ENCODE measurements around the gene TTC39C. TPM values are rescaled to one million over a fixed set of nuclear protein-coding genes. Genes with fewer than 3 reads are reported as not detected.

TTC39C gene
- total RNA-seq, 1 experiment from 2014 or later = 14.8 TPM

DNA sequence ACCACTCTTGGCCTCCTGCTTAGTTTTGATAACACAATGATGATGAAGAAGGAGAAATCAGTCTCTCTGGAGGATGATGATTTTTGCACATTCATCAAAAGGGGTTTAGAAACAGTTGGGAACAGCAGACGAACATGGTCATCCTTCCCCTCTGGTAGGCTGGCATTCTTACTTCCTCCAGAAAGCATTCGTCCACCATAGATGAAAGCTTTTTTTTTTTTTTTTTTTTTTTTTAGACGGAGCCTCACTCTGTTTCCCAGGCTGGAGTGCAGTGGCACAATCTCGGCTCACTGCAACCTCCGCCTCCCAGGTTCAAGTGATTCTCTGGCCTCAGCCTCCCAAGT lies 43.5 kb upstream of the TTC39C start:
- no peaks in the 10 kb centered on the region for H3K9me3 ChIP-seq (ENCODE audit: control insufficient read depth, insufficient read depth, low read depth, low read length)
- no TSS peak for BruUV-seq (replicated peaks)

DNA sequence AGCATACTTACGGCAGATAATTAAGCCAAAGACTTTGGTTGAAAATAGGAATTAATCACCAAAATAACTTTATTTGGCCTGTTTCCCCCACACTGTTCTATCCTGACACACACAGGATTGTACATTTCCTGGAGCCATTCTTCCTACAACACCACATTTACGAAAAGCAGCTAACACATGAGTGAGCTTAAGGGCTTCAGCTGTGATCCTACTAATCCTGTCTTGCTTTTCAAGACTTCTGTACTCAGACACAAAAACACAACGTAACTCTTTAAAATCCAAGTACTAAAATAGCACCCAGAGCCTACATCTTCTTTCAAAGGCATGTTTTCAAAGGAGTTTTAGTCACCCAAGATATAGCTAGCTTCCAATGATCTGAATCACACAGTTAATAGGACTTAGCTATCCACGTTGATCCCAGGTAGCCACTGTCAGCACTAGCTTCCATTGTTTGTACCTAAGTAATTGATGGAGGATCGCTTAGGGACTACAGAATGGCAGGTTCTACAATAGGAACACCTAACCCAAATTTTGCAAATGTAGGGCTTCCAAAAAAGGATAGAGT lies 42.8 kb upstream of the TTC39C start:
- in situ Hi-C loops (cut with HindIII; ENCODE audit: low pct_unique_long_range_greater_than_20kb, low sequenced_read_pairs) = no loop called here
- POLR2A ChIA-PET = no interaction called here

More for the DNA sequence above, 43.5 kb upstream of the TTC39C start:
- Histone ChIP-seq H3K4me3 (ENCODE audit: low read depth in 2 of 2, low read length in 2 of 2) (no peak overlapping the region), H3K4me1 (ENCODE audit: control insufficient read depth, insufficient read depth, low read length) (no peaks in the 10 kb centered on the region; the same call in 1 of the 2 replicates), H3K27ac (ENCODE audit: low read length) (no peak overlapping the region), H3K27me3 (ENCODE audit: control insufficient read depth, insufficient read depth, low read length) (no peaks in the 10 kb centered on the region), H3K36me3 (ENCODE audit: control insufficient read depth, insufficient read depth, low read length) (no peaks in the 10 kb centered on the region)
- ATAC-seq = no peak
- intact Hi-C loops (cut with micrococcal nuclease; ENCODE audit: unreplicated experiment) (no loop called here), in situ Hi-C loops (cut with HindIII; ENCODE audit: low pct_unique_long_range_greater_than_20kb, low sequenced_read_pairs) (no loop called here)
- POLR2A ChIA-PET = interaction anchor here (0.7 kb wide), 1 partner anchor 44 kb away, joined by 4 read pairs; the partner anchor contains the start of gene TTC39C
- TF ChIP-seq, protein P1, sequence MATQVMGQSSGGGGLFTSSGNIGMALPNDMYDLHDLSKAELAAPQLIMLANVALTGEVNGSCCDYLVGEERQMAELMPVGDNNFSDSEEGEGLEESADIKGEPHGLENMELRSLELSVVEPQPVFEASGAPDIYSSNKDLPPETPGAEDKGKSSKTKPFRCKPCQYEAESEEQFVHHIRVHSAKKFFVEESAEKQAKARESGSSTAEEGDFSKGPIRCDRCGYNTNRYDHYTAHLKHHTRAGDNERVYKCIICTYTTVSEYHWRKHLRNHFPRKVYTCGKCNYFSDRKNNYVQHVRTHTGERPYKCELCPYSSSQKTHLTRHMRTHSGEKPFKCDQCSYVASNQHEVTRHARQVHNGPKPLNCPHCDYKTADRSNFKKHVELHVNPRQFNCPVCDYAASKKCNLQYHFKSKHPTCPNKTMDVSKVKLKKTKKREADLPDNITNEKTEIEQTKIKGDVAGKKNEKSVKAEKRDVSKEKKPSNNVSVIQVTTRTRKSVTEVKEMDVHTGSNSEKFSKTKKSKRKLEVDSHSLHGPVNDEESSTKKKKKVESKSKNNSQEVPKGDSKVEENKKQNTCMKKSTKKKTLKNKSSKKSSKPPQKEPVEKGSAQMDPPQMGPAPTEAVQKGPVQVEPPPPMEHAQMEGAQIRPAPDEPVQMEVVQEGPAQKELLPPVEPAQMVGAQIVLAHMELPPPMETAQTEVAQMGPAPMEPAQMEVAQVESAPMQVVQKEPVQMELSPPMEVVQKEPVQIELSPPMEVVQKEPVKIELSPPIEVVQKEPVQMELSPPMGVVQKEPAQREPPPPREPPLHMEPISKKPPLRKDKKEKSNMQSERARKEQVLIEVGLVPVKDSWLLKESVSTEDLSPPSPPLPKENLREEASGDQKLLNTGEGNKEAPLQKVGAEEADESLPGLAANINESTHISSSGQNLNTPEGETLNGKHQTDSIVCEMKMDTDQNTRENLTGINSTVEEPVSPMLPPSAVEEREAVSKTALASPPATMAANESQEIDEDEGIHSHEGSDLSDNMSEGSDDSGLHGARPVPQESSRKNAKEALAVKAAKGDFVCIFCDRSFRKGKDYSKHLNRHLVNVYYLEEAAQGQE (IDR thresholded peaks at IDR 0.05; ENCODE audit: insufficient read depth in 1 of 2, low read depth in 2 of 2, low read length in 1 of 2) = no peak
- DNase-seq (ENCODE audit: low read depth, low spot score) = no peak
- CTCF ChIA-PET = no interaction called here

More for the DNA sequence above, 42.8 kb upstream of the TTC39C start:
- intact Hi-C loops (cut with micrococcal nuclease; ENCODE audit: unreplicated experiment) = no loop called here
- TF ChIP-seq TCF7L2 (IDR thresholded peaks at IDR 0.05; ENCODE audit: low read depth, low read length) (no peak), SIN3A (IDR thresholded peaks at IDR 0.05; ENCODE audit: borderline replicate concordance, insufficient read depth, low read depth, low read length) (no peak), POLR2AphosphoS5 (IDR thresholded peaks at IDR 0.05; ENCODE audit: low read depth, low read length) (no peak)
- TF ChIP-seq, protein P1 (IDR thresholded peaks at IDR 0.05; ENCODE audit: insufficient read depth in 1 of 2, low read depth in 2 of 2, low read length in 1 of 2) = no peak
- TF ChIP-seq, protein P2, sequence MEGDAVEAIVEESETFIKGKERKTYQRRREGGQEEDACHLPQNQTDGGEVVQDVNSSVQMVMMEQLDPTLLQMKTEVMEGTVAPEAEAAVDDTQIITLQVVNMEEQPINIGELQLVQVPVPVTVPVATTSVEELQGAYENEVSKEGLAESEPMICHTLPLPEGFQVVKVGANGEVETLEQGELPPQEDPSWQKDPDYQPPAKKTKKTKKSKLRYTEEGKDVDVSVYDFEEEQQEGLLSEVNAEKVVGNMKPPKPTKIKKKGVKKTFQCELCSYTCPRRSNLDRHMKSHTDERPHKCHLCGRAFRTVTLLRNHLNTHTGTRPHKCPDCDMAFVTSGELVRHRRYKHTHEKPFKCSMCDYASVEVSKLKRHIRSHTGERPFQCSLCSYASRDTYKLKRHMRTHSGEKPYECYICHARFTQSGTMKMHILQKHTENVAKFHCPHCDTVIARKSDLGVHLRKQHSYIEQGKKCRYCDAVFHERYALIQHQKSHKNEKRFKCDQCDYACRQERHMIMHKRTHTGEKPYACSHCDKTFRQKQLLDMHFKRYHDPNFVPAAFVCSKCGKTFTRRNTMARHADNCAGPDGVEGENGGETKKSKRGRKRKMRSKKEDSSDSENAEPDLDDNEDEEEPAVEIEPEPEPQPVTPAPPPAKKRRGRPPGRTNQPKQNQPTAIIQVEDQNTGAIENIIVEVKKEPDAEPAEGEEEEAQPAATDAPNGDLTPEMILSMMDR (IDR thresholded peaks at IDR 0.05) = no peak
- BruUV-seq (replicated peaks) = no TSS peak
- no peak for ATAC-seq
- Histone ChIP-seq H3K27ac (ENCODE audit: low read length) (no peak overlapping the region), H3K36me3 (ENCODE audit: control insufficient read depth, insufficient read depth, low read length) (no peaks in the 10 kb centered on the region), H3K4me1 (ENCODE audit: control insufficient read depth, insufficient read depth, low read length) (no peaks in the 10 kb centered on the region; the same call in 1 of the 2 replicates), H3K27me3 (ENCODE audit: control insufficient read depth, insufficient read depth, low read length) (no peaks in the 10 kb centered on the region), H3K4me3 (ENCODE audit: low read depth in 2 of 2, low read length in 2 of 2) (no peak overlapping the region), H3K9me3 (ENCODE audit: control insufficient read depth, insufficient read depth, low read depth, low read length) (no peaks in the 10 kb centered on the region)
- CTCF ChIA-PET = no interaction called here
- DNase-seq (ENCODE audit: low read depth, low spot score) = no peak

Data from Panc1 (cell line).